ENCODE results near the gene SMIM21. TPM values are rescaled to one million over a fixed set of nuclear protein-coding genes. Genes with fewer than 3 reads are reported as not detected.

SMIM21 gene
- total RNA-seq, 1 donor from 2014 or later = not detected

DNA sequence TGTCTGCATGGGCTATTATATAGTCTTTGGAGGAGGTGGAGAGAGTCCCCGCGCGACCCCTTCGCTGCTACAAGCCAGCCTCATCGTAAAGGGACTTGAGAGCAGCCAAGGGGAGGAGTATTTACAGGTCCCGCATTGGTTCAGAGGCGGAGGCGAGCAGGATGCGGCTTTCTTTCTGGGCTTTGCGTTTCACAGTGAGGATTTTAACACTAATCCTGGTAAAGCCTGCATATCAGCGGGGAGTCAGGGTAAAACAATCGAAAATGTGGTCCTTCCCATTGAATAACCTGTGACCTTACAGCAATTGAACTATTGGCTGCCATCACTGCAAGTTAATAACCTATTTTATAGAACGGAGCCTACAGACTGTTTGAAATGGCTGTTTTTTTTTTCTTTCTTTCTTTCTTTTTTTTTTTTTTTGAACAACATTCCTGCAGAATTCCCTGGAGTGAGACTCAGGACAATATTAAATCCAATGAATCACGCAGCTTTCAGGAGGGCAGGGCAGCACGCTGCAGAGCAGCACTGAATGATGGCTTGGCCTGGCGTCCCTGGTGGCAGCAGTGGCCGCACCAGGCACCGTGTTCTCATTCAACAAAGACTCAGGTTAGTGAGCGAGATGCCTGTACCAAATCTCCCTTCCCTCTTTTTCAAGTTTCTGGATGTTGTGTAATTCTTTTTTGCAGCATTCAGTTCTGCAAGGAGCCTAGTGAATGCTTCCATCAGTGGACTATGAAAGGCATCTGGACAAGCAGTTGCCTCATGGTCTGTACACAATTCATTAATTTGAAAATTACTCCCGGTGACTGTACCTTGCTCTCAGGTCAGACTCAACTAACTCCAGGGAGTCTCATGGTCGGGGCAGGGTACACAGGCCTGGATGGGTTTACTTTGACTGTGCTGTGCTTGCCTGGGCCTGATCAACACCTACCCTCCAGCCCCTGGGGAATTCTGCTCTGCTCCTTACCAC lies 19.8 kb downstream of the SMIM21 start:
- H3K9me3 Mint-ChIP-seq (ENCODE audit: unreplicated experiment) = no peaks in the 10 kb centered on the region
- H3K36me3 Mint-ChIP-seq (ENCODE audit: low read depth, unreplicated experiment) = no peaks in the 10 kb centered on the region
- peaks cover 3% of the 10 kb centered on the region for H3K4me1 Mint-ChIP-seq (ENCODE audit: unreplicated experiment)
- DNase-seq (ENCODE audit: low spot score) = no peak
- no peak for TF ChIP-seq CTCF (IDR thresholded peaks at IDR 0.05; ENCODE audit: unreplicated experiment)
- H3K27ac Mint-ChIP-seq (ENCODE audit: unreplicated experiment) = no peak overlapping the region
- no peak overlapping the region for H3K4me3 Mint-ChIP-seq (ENCODE audit: unreplicated experiment)
- peaks cover 2% of the 10 kb centered on the region for H3K27me3 Mint-ChIP-seq (ENCODE audit: unreplicated experiment)

- peaks cover 2% of the 10 kb centered on the region for H3K27me3 Mint-ChIP-seq (ENCODE audit: unreplicated experiment)
- TF ChIP-seq CTCF (IDR thresholded peaks at IDR 0.05; ENCODE audit: unreplicated experiment) = no peak
- peaks cover 3% of the 10 kb centered on the region for H3K4me1 Mint-ChIP-seq (ENCODE audit: unreplicated experiment)
- H3K4me3 Mint-ChIP-seq (ENCODE audit: unreplicated experiment) = no peak overlapping the region
- no peak overlapping the region for H3K27ac Mint-ChIP-seq (ENCODE audit: unreplicated experiment)
- no peak for DNase-seq (ENCODE audit: low spot score)
- H3K9me3 Mint-ChIP-seq (ENCODE audit: unreplicated experiment) = no peaks in the 10 kb centered on the region
- H3K36me3 Mint-ChIP-seq (ENCODE audit: low read depth, unreplicated experiment) = no peaks in the 10 kb centered on the region
Observed at GRCh38 chr18:75406491-75407445, 20.7 kb downstream of the SMIM21 start.

DNA sequence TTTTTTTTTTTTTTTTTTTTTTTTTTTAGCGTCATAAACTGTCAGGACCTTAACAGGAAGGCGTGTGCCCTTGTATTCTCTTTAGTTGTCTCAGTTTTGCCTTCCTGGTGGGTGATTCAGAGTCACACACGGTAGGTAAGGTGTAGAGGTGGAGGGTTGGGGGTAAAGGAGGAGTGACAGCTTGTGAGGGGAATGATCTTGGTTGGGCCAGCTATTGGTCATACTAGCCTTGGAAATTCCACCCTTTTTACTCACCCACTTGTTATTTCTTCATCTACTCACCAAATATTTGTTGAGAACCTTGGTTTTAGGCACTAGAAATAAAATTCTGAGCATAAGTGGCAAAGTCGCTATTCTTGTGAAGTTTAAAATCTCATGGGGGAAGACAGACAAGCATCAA lies 22.2 kb downstream of the SMIM21 start:
- no peak overlapping the region for H3K4me3 Mint-ChIP-seq (ENCODE audit: unreplicated experiment)
- peaks cover 2% of the 10 kb centered on the region for H3K27me3 Mint-ChIP-seq (ENCODE audit: unreplicated experiment)
- no peaks in the 10 kb centered on the region for H3K9me3 Mint-ChIP-seq (ENCODE audit: unreplicated experiment)
- H3K27ac Mint-ChIP-seq (ENCODE audit: unreplicated experiment) = no peak overlapping the region
- H3K36me3 Mint-ChIP-seq (ENCODE audit: low read depth, unreplicated experiment) = no peaks in the 10 kb centered on the region
- H3K4me1 Mint-ChIP-seq (ENCODE audit: unreplicated experiment) = peaks cover 3% of the 10 kb centered on the region
- no peak for TF ChIP-seq CTCF (IDR thresholded peaks at IDR 0.05; ENCODE audit: unreplicated experiment)
- no peak for DNase-seq (ENCODE audit: low spot score)

GRCh38 chr18:75400366-75400765 lies 27.1 kb downstream of the SMIM21 start:
- no peak for TF ChIP-seq CTCF (IDR thresholded peaks at IDR 0.05; ENCODE audit: unreplicated experiment)
- Mint-ChIP-seq H3K27ac (ENCODE audit: unreplicated experiment) (no peak overlapping the region), H3K9me3 (ENCODE audit: unreplicated experiment) (no peaks in the 10 kb centered on the region), H3K4me1 (ENCODE audit: unreplicated experiment) (no peaks in the 10 kb centered on the region), H3K4me3 (ENCODE audit: unreplicated experiment) (no peak overlapping the region), H3K27me3 (ENCODE audit: unreplicated experiment) (peaks cover 2% of the 10 kb centered on the region), H3K36me3 (ENCODE audit: low read depth, unreplicated experiment) (no peaks in the 10 kb centered on the region)
- DNase-seq (ENCODE audit: low spot score) = no peak

Data from endothelial cell (in vitro differentiated cells).